Subcutaneous adipose tissue (tissue), 4 donors: Measurements from ENCODE around the gene TGFBI. TPM values are rescaled to one million over a fixed set of nuclear protein-coding genes. Genes with fewer than 3 reads are reported as not detected.

ENCODE experiments used
- total RNA-seq, 4 donors: library from RNA; depleted of rRNA; stranded (reverse); fragments of >200 nt; gene quantifications; one replicate each; pipeline ENCODE4 v1.1.0, GENCODE V29; 2016
- TF ChIP-seq, protein P1 (sequence below): fragments of 450-650 bp; IDR thresholded peaks from one replicate; pipeline ENCODE4 v1.5.1; 2016; ENCODE audit warnings: low read depth, mild to moderate bottlenecking, control low read depth, antibody characterized with exemption, moderate library complexity

The TGFBI gene
- total RNA-seq, 4 donors from 2014 or later: 133 to 240 (median 164) TPM

GRCh38 chr5:136020001-136020382 lies 8.8 kb upstream of the TGFBI start:
- TF ChIP-seq, protein P1, sequence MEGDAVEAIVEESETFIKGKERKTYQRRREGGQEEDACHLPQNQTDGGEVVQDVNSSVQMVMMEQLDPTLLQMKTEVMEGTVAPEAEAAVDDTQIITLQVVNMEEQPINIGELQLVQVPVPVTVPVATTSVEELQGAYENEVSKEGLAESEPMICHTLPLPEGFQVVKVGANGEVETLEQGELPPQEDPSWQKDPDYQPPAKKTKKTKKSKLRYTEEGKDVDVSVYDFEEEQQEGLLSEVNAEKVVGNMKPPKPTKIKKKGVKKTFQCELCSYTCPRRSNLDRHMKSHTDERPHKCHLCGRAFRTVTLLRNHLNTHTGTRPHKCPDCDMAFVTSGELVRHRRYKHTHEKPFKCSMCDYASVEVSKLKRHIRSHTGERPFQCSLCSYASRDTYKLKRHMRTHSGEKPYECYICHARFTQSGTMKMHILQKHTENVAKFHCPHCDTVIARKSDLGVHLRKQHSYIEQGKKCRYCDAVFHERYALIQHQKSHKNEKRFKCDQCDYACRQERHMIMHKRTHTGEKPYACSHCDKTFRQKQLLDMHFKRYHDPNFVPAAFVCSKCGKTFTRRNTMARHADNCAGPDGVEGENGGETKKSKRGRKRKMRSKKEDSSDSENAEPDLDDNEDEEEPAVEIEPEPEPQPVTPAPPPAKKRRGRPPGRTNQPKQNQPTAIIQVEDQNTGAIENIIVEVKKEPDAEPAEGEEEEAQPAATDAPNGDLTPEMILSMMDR: no peak

- TF ChIP-seq, protein P1: no peak
Observed at GRCh38 chr5:136020383-136021015, 8.3 kb upstream of the TGFBI start.

DNA sequence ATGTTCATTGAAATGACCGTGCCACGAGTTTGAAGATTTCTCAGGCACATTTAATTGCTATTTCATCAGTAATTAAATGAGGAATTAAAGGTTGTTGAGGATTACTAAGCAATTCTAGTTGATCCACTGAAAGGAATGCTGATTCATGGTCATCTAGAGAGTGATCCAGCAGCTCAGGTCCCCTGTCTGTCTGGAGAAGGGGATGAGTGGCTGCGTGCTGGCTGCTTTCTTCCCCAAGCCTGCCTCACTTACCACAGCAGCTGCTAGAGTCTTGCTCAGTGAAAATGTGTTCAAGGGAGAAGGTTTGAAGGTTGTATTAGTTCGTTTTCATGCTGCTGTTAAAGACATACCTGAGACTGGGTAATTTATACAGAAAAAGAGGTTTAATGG lies 7.8 kb upstream of the TGFBI start:
- TF ChIP-seq, protein P1: no peak

GRCh38 chr5:136022965-136023364 lies 5.8 kb upstream of the TGFBI start:
- TF ChIP-seq, protein P1: no peak

DNA sequence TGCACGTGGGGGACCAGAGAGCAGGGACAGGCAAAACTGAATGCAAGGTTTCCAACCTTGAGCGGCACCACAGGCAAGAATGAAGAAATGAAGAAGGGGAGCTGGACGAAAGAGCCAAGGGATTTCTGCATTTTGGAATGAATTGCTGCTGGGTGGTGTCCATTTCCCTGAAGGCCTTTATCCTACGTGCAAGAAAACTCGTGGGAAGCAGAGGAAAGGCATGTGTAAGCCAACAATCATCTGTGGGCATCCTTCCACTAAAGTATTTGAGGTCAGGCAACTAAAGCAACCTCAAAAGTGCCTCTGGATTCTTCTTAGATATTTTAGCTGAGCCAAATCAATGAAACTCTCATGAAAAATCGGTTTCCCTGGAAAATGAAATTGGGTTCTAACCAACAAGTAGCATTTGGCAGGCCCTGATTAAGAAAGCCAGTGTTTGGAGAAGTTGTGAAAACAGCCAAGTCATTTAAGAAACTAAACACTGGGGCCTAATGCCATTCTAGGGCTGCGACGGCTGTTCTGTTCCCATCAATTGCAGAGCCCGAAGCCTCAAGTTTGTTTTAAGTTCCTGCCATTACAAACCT lies 4.7 kb upstream of the TGFBI start:
- TF ChIP-seq, protein P1: no peak

- TF ChIP-seq, protein P1: no peak
Observed at GRCh38 chr5:136025900-136026299, 2.9 kb upstream of the TGFBI start.

- TF ChIP-seq, protein P1: no peak
Observed at GRCh38 chr5:136026636-136027035, 2.2 kb upstream of the TGFBI start.
